Kidney glomerular epithelial cell (primary cell): Measurements from ENCODE around the gene OPRL1.

Experiments used
- DNase-seq: peaks from one replicate; lab custom pipeline; 2025; lab: John Stamatoyannopoulos, UW

OPRL1 gene

DNA sequence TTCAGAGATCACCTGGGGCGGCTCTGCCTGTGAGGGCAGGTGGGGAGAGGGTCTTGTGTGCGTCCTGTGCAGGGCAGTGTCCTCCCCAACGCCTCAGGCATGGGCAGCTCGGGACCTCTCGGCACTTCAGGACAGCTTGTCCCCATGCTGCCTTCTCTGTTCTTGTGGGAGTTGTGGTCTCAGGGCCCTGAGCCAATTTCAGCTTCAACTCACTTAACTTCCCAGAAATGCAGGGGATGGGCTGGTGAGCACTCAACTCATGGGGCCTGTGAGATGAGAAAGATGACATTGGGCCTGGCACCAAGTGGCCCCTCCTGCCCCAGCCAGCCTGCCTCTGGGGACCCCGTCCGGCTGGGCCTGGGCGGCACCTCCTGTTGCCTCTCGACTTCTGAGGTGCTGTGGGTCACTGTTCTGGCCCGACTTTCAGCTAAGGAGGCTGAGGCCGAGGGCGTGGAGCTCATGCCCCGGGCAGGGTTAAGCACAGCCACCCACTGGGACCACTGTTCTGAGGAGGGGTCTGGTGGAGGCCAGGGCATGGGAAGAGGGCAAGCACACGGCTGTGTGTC lies 7.3 kb upstream of the OPRL1 start:
- DNase-seq, result no peak

- DNase-seq, result no peak
These were observed 6.3 kb upstream of the OPRL1 start for GRCh38 chr20:64073476-64074183.

- no peak for DNase-seq
These were observed 5.6 kb upstream of the OPRL1 start for GRCh38 chr20:64074184-64074789.

DNA sequence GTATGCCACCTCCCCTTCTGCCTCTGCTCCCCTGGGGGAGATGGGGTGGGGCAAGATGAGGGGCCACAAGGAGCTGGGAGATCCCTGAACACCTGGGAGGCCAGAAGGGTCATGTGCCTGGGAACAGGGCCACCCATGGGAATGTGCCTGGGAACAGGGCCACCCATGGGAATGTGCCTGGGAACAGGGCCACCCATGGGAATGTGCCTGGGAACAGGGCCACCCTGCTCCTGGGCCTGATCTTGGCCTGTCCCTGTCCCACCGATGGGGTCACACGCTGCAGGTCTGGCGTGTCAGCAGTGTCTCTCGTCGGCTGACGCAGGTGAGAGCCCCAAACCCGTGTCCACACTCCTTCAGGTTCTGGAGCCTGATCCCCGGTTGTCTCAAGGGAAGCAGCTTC lies 4.9 kb upstream of the OPRL1 start:
- DNase-seq, result no peak

- no peak for DNase-seq
These were observed 4.3 kb upstream of the OPRL1 start for GRCh38 chr20:64075556-64075955.

- DNase-seq, result no peak
These were observed 3.6 kb upstream of the OPRL1 start for GRCh38 chr20:64076061-64076997.

GRCh38 chr20:64077094-64077493 lies 2.8 kb upstream of the OPRL1 start:
- no peak for DNase-seq

GRCh38 chr20:64077541-64077875 lies 2.4 kb upstream of the OPRL1 start:
- DNase-seq, result no peak

- no peak for DNase-seq
These were observed 1.9 kb upstream of the OPRL1 start for GRCh38 chr20:64077876-64078551.

- DNase-seq, result no peak
These were observed 979 bp upstream of the OPRL1 start for GRCh38 chr20:64078934-64079272.

DNA sequence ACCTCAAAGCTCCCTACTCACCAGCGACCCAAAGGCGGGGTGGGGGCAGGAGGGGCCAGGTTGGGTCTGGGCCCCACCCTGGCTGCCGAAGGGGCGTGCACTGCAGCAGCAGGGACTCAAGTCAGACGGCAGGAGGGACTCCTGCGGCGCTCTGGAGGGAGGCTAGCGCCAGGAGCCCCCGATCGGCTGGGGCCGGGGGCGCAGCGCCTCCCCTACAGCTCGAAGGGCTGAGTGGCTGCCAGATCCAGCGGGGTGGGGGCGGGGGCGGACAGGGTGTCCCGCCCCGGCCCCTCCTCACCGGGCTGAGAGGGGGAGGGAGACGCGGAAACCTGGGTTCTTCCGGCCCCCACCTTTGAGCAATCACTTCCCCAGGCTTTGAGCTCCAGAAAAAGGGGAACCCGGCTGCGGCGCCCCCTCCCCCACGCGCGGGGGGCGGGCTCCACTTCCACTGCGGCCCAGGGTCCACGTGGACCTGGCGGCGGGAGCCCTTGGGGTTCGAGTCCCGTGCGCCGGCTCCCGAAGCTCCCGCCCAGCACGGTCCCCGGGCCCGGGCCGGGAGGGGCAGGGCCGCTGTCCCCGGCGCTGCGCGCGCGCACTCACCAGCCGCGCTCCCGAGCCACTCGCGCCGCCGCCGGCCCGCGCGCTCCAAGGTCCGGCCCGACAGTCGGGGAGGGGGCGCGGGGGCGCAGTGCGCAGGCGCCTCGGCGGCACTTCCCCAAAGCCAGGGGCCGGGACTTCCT lies 439 bp upstream of the OPRL1 start, which contains the start of gene RGS19:
RGS19 (minus strand) TSS at position 246 of the 740 bp plus-strand sequence. CDS start 2,632 bp downstream, outside the sequence.
- peak; percentile 8 for DNase-seq

- DNase-seq, result no peak
These were observed 1.1 kb downstream of the OPRL1 start for GRCh38 chr20:64080813-64081623.

DNA sequence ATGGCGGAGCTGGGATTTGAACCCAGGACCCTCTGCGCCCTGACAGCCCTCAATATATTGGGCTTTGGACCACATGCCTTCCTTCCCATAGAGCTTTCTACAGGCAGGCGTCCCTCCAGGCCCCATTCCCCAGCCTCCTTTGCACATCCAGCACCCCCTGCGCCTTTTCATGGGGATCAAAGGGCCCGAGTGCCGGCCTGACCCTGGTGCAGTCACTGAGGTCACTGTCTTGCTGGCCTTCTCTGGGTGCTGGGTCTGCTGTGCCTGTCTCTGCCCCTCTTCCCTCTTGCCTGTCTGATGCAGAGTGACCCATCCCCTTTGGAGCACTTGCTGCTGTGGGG lies 1.7 kb downstream of the OPRL1 start:
- DNase-seq, result no peak

GRCh38 chr20:64082126-64082731 lies 2.3 kb downstream of the OPRL1 start:
- no peak for DNase-seq

- DNase-seq, result no peak
These were observed 3.0 kb downstream of the OPRL1 start for GRCh38 chr20:64082820-64083377.

GRCh38 chr20:64083378-64083803 lies 3.5 kb downstream of the OPRL1 start:
- DNase-seq, result peak; percentile 9

DNA sequence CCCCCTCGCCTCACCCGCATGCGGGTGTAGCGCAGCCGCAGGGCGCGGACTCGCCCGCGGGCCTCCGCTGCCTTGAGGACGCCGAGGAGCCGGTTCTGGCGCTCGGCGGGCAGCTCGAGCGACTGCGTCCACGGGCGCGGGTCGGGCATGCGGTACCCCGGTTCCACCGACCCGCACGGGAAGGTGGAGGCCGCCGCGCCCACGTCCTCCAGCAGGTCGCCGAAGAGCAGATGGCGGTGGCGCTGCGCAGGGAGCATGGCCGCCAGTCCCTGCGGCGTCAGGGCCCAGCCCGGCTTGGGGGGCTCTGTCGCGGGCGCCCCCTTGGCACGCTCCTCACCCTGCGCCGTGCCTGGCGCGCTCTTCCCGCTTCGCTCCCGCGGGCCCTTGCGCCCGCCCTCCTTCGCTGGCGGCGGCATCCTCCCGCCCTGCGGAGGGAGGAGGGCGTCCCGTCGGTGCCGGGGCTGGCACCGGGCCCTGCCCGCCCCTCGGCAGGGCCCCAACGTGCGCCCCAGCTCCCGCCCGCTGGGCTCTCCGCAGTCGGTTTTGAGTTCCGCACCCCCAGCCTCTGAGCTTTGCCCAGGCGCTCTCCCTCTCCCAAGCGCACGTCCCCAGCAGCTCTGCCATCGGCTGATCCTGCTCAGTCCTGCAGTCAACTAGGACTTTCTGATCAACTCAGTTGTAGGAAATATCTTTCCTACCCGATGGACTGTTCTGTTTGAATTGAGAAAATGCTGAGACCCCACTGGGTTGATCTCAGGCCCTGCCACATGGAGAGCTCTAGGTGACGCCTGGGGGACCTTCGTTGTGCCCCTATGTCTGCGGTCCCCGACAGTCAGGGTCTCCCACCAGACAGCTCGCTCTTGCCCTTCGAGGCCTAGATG lies 4.2 kb downstream of the OPRL1 start, which contains the start of gene LKAAEAR1:
LKAAEAR1 (minus strand) TSS at position 595 of the 881 bp plus-strand sequence; CDS start at position 416, 179 bp downstream.
- no peak for DNase-seq

DNA sequence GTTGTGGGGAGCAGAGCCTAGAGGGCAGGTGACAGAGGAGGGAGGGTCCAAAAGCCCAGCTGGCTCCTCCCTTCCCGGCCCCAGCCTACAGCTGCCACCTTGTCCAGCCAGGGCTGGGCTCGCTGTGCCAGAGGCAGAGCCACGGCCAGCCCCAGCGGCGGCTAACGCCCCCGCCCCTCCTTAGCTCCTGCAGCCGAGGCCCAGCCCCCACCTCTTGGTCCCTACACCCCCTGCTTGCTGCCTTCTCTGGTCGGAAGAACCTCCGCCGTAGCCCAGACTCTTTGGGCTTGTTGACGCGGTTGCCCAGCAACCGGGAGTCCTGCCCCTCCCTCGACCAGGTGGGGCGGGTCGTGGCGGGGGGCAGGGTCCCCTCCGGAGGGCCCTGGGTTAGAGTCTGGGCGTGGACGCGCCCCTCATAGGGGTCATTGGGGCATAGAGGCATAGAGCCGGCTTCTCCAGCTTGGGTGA lies 4.8 kb downstream of the OPRL1 start:
- no peak for DNase-seq
